ENCODE data around the gene DNHD1.
"Not testable (repeated sequence)": the region's sequence is repeated elsewhere in the genome, so short reads cannot be mapped to it uniquely, and the experiment has no call there.

DNHD1 gene

DNA sequence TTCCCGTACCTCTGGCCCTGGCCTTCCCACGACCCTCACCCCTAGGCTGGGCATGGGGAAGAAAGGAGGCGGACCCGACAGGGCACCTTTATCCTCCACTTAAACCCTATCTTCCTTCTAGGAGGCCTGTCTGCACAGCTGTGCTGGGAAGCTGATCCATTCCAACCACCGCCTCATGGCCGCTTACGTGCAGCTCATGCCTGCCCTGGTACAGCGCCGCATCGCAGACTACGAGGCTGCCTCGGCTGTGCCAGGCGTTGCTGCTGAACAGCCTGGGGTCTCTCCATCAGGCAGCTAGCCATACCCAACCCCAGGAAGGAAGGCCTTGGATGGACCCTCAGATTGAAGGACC is 15.2 kb upstream of the DNHD1 start:
- no peak for DNase-seq

DNA sequence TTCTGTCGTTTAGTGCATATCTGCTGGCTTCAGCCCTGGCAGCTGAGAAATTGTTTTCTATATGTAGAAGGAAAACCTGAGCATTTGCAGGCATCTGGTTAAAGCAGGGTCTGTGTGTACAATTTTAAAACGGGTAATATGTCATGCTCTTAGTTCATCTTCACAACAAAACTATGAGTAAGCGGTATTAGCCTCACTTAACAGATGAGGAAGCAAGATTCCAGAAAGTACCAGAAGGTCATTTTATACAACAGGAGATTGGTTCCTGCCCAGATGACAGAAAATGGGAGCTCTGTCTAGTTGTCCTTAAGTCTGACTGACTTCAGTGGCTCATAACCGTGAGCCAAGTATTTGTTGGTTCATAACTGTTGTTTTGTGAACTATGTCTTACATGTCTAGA is 14.6 kb upstream of the DNHD1 start:
- no peak for DNase-seq

DNA sequence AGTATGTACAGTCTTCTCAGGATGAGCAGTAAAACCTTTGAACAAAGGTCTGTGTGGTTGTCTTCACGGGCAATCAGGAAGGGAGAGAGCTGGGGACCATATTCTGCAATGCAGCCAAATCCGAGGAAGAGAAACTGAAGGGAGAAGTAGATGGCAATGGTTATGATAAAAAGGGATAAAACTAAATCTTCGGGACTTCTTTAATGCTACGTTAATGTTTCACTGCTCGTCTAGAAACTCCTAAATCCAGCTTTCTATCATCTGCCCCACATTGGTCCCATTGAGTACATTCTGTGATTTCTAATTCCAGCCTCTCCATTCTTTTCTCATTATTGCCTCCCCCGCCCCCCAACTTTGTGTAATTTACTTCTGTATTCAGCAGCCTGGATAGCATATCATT is 14.1 kb upstream of the DNHD1 start:
- DNase-seq, result no peak

DNA sequence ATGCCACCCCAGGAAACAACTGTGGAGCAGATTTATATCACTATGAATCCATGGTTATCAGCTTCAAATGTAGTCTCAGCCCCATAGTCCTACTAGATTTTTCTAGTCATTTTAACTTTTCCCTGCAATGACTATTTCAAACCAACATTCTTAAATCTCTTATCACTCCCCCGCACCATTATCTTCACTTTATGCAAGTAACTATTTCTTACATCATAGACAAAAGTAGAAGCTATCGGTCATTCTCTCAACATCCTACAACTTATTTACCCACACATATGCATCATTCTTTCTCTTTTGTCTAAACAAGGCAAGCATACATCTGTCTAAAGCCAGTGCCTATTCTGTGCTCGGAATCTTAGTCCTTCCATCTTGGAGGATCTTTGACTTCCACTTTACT is 11.4 kb upstream of the DNHD1 start:
- DNase-seq, result no peak

DNA sequence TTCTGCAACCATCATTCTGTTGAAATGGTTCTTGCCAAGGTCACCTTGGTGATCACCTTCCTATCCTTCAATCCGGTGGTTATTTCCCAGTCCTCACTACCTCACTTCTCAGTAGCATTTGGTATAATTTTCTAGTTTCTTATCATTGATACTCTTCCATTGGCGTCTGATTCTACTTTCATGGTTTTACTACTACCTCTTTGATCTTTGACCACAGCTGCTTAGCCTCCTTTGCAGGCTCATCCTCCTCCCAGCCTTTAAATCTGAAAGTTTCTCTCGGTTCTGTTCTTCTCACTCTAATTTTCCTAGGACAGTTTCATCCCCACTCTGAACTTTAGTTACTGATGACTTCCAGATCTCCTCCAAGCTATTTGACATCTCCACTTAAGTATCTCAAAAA is 10.8 kb upstream of the DNHD1 start:
- no peak for DNase-seq

DNA sequence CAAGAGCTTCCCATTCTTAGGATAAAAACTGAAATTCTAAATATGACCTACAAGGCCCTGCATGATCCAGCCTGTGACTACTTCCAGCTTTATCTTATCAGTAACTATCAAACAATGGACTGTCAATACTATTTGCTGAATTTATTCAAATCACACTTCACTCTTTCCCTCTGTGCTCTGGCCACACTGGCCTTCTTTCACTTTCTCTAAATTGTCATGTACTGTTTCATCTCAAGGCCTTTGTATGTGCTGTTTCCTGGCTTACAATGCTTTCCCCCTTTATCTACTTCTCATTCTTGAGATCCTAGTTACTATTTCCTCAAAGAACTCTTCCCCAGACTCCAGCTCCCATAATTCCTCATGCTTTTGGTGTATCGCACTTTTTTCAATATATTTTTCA is 10.1 kb upstream of the DNHD1 start:
- DNase-seq, result no peak

DNA sequence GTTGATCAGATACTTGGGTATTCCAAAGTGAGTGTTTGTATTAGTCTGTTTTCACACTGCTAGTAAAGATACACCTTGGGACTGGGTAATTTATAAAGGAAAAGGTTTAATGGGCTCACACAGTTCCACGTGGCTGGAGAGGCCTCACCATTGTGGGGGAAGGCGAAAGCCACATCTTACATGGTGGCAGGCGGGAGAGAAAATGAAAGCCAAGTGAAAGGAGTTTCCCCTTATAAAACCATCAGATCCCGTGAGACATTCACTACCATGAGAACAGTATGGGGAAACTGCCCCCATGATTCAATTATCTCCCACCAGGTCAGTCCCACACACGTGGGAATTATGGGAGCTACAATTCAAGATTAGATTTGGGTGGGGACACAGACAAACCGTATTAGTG is 8.7 kb upstream of the DNHD1 start:
- DNase-seq, result no peak

DNA sequence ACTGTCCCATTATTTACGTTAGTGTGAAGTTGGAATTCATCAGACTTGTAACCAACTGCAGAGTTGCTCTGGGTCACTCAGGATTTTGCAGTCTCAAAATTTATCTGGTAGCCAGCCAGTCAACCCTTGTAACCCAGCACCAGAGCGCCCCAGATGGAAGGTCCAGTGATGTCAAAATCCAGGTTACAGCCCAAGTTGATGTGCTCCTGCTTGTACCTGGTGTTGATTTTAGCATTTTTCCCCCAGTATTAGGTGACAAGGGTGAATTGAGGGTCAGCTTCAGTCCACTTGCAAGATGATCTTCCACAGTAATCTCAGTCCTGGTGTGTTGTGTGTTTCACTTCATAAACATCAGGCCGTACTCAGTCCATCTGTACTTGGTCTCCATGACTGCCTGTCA is 8.3 kb upstream of the DNHD1 start:
- no peak for DNase-seq

DNA sequence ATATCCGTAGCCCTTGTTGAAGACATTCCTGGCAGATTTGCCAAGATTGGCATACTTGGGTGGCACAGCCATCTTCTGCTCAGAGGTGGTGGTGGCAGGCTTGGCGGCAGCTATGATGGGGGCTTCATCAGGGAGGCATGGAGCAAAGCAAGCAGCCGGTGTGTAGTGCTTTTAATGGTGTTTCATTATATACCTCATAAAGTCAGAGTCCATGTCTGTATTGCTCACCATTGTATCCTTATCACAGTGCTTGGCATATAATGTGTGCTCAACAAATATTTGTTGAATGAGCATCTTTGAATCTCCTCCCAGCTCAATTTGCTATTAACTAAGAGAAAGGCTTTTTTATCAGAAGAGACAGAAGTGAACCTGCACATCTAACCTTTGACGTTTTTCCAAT is 7.8 kb upstream of the DNHD1 start:
- no peak for DNase-seq

DNA sequence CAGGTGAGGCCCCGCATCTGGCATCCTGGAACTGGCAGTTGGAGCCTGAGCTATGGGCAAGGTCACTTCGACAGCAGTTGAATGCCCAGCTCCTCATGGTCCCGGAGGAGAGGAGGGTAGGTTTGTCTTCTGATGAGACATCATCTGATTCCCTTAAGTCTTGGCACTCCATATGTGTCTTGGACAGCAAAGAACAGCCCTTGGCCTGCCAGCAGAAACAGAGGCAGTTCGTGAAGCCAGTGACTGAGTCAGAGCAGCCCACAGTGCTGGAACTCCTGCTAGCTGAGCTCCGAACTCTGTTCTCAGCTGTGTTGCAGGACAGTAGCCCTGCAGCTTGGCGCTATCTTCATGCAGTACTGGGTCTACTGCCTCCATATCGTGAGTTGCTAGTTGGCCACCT is 1.0 kb downstream of the DNHD1 start:
- DNase-seq, result no peak

DNA sequence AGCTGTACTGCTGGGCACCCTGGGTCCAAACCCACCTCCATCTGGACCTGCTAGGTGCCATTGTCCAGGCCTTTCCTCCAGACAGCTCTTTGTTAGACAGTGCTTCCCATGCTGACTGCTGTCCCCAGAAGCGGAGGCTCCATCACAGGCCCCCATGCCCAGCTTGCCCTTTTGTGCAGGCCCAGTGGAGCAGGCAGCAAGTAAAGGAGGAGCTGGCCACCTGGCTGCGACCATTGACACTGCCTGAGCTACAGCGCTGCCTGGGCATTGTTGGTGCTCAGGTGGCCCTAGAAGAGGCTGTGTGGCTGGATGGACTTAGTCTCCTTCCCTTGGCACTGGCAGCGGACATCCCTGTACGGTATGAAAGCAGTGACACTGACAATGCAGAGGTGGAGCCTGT is 1.5 kb downstream of the DNHD1 start:
- no peak for DNase-seq

DNA sequence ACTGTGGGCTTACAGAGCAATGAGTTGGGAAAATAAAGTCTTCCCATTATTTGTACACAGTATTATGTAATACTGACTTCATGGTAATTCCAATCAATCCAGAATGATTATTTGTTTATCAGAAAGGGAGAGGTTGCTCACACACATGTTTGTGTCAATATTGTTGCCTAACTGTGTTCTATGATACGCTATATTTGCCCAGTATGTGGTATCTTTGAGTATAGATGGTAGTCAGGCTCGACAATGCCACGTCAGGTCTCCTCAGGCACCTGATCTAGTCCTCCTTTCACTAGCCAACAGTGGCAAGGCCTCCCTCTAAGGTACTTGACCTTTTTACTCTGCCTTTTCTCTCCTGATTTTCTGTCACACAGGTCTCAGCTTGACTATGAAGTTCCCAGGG is 5.3 kb downstream of the DNHD1 start:
- no peak for DNase-seq

DNA sequence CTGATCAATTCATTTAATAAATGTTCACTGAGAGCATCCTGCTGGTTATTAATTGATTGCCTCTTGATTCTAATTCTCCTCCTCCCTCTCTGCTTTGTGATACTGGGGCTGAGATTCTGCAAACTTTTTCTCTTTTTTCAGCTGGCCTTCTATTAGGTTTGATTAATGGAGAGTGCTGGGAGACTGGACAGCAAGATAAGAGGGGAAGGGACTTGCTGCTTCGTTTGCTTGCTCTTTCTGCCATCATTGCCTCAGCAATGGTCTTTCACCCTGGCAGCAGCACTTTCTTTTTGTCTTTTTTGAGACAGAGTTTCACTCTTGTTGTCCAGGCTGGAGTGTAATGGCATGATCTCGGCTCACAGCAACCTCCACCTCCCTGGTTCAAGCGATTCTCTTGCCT is 7.1 kb downstream of the DNHD1 start:
- no peak for DNase-seq

DNA sequence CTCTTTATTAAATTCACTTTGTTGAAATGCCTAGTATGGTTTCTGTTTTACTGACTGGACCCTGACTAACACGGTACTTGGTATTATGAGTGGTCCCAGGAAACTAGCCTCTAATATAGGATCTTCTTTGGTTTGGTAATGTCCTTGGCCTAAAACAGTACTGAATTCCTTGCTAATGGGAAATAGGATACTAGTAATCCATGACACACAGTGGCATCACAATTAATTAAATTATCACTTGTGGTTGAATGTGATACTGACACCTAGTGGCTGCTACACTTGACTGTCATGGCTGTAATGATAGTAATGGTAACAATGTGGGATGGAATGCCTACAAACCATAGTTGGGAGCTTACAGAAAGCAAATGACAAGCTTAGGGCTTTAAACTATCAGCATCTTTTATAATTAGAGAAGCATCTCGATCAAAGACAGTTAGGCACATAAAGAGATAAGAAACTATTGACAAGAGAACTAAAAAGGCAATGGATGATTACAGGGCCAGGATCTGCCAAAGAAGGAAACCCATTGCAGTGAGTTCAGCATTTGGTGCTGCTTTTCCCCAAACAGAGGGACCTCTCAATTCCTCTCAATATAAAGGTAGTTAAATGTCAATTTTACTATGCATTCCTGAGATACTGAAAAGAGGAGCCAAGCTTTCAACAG is 8.6 kb downstream of the DNHD1 start:
- no peak for DNase-seq

DNA sequence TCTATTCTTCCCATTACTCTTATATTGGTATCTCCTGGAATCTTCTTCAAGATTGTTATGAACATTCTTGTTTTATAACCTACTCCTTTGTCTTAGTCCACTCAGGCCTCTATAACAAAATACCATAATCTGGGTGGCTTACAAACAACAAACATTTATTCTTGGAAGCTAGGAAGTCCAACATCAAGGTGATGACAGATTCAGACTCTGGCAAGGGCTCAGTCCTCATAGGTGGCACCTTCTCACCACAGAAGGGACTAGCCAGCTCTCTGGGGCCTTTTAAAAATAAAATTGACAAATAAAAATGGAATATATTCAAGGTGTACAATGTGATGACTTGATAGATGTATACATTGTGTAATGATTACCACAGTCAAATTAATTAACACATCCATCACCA is 19.8 kb downstream of the DNHD1 start:
- no peak for DNase-seq

DNA sequence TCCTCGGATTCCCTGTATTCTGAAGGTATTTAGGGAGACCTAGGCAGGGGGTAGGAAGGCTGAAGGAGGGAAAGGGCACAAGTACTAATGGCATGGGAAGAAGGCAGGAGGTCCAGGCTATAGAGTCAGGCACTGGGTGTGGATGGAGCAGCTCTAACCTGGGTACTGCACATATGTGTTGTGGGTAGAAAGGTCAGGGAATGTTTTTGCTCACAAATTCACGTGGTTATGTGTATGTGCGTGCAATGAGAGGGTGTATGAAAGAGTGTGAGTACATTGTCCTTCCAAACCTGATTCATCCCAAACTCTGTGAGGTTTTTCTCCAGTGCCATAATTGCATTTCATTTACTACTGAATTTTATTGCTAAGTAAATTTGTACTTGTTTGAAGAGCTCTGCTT is 23.2 kb downstream of the DNHD1 start:
- no peak for DNase-seq

DNA sequence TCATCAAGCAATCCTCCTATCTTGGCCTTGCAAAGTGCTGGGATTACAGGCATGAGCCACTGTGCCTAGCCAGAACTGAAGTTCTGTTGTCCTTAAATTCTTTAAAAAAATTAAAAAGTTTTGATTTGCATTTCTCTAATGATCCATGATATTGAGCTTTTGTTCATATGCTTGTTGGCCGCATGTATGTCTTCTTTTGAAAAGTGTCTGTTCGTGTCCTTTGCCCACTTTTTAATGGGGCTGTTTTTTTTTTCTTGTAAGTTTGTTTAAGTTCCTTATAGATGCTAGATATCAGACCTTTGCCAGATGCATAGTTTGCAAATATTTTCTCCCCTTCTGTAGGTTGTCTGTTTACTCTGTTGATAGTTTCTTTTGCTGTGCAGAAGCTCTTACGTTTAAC is 24.9 kb downstream of the DNHD1 start:
- DNase-seq, result not testable (repeated sequence)

DNA sequence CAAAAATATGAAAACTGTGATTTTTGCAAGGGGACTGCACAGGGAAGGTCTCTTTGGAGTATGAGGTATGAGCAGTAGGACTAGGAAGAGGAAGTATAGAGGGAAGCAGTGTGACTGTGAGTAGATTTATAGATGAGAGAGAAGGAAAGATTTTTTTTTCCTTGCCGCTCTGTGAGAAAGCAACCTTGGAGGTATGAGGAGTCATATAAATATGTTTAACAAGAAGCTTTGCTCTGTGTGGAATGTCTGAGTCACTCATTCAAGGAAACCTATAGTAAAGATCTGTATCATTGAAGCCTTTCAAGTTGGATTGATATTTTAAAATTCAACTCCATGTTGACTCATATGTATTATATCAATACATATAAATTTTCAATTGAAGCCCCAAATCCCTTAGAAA is 26.2 kb downstream of the DNHD1 start:
- DNase-seq, result no peak

DNA sequence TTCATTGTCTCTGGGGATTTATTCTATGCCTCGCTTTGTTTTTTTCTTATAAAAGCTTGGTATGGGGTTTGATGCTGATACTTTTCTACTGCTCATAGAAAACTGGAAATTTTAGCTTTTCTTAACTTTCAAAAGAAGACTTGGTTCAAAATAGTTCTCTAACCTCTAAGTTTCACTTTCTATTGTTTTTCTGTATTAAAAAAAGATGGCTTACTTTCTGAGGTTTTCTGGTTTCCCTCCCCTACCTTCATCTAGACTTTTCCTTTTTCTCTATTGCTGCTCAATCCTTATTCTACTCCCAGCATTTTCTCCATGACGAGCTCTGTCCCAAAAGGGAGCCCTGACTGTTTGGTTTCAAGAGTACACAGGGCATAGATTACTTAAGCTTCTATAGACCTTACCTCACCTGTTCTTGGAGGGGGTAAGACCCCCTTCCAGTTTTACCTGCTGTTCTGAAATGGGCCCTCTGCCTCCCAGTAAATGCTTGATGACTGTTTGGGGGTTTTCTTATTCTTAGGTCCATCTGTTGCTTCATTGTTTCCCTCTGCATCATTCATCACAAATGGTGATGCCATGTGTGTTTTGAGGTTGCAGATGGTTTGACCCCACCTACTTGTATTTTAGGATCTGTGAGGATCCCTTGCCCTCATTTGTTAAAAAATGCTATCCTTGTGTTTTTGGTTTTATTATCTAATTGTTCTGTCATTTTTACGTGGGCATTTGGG is 29.5 kb downstream of the DNHD1 start:
- DNase-seq, result no peak

DNA sequence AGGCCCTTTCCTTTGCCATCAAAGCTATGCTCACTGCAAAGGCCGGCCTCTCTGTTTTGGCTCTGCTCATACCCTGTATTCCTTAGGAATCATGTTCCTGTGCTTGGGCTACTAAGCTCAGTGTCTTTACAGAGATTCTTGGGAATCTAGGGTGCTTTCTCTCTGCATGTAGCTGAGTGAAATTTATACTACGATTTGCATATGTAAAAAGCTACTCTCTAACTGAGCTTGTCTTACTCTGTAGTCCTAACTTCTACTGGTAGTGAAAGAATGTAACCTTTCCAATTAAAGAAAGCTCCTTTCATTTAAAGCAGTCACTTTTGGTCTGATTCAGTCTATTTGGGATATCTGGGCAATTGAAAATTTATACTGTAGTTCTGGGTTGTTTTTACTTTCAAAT is 32.2 kb downstream of the DNHD1 start:
- DNase-seq, result no peak

DNA sequence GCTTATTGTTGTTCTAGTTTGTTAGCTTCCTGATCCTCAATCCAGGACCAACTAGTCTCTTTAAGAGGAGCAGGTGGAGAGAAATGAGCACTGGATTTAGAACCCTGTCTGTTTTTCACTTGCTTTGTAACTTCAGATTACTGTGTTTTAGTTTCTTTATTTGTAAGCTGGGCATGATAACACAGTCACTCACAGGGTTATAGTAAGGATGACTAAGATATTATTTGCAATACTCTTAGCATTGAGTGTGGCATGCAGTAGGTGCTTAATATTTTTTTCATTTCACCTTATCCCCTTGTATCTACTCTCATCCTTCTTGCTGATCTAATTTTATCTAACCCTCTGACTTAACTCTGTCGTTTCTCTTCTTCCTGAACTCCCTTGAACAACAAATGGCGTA is 33.8 kb downstream of the DNHD1 start:
- DNase-seq, result no peak

DNA sequence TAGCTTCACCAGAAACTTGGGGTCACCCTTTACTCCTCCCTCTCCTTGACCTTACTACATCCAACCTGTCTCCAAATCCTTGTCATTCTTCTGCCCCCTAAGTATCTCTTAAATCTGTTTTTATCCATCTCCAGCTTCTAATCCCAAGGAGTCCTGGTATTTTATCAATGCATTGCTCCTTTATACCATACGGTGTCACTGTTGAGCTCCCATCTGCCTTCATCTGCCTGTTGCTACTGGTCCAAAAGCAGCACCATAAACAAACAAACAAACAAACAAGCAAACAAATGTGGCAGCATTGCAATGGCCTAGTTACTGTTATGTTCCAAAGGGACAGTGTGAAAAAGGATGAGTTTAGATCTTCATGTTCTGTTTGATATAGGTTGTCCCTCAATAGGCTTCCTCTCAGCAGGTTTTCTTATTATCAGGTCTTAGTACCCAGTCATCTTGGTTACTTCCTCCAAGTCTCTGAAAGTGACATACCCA is 34.2 kb downstream of the DNHD1 start:
- DNase-seq, result no peak

DNA sequence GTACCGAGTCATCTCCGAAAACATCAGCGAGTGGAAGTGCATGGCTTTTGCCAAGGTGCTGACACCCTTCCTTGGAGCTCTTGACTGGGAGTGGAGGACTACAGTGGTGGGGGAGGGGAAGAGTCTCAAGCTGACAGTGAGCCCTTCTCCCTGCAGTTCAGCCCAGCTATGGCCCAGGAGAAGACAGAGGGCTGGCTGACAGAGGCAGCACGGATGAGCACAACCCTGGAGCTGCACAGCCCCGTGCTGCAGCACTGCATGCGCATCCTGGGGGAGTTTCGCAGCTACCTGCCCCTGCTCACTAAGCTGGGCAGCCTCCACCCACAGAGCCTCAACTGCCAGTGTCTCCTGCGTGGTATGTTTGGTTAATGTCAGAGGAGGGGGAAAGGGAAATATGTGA is 41.4 kb downstream of the DNHD1 start:
- DNase-seq, result no peak

DNA sequence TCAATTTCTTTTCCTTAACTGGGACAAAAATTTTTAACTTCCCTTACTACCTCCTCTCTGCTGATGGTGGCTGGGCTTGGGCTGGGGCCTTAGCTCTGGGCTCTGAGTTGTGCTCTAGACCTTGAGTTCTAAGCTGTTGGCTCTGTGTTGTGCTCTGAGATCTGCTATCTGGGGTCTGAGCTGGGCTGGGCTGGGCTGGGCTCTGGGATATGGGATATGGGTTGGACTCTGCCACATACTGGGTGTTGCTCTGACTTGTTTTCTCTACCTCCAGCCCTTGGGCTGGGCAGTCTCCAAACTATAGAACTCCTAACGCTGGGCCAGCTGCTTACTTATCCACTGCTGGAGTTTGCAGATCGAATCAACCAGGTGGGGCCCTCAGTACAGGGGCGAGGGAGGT is 41.9 kb downstream of the DNHD1 start:
- DNase-seq, result no peak

DNA sequence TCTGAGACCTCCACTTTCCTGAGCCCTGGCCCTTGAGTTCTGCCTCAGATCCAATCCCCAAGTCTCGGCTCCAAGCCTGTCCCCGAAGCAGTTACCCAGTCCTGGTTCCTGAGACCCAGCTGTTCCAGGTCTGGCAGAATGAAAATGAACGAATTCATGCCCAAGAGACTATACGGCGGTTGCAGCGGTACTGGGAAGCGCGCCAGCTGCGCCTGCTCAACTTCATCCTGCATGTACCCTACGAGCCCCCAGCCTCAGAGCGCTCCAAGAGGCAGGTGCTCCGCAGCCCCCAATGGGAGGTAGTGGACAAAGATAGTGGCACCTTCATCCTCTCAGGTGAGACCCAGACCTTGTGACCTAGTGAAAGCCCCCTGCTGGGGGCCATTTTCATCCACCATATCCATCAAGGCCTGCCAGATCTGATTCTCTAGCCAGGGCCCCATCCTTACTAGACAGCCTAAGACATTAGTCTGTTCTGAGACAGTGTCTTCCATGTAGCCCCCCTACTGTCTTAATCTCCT is 42.7 kb downstream of the DNHD1 start:
- no peak for DNase-seq
